G401 (cell line): ENCODE results near the gene AUTS2. TPM values are rescaled to one million over a fixed set of nuclear protein-coding genes. Genes with fewer than 3 reads are reported as not detected.

ENCODE experiments used
- DNase-seq: peaks from one replicate; pipeline ENCODE4 v3.0.0-alpha.2; 2015; ENCODE audit warnings: low spot score
- in situ Hi-C: cut with HindIII; loops from 2 replicates; pipeline ENCODE4 v1.10.0; 2016; ENCODE audit warnings: low sequenced_read_pairs, mixed read lengths
- total RNA-seq: library from RNA; depleted of rRNA; stranded (reverse); fragments of >200 nt; shearing (Covaris generic); gene quantifications from 2 replicates; pipeline ENCODE4 v1.2.3, GENCODE V29; 2014

The AUTS2 gene
- total RNA-seq, 1 experiment from 2014 or later, result 4.4 TPM

DNA sequence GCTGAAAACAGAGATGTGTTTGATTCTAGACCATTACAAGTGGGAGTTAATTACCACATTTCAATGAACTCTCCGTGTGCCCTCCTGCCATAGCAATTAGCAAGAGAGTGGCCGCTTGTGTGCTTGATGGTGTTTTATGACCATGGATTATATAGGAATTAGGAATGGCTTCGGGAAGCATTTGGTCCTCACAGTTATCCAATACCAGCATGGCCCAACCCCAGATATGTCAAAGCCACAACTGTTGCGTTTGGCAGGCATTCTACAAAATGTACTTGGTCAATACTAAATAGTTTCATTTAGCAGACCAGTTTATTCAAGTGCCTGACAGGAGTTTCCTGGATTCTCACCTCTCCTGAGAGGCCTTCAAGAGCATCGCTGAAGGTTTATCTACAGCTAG is 1024.7 kb downstream of the AUTS2 start:
- in situ Hi-C loops, result no loop called here
- no peak for DNase-seq

DNA sequence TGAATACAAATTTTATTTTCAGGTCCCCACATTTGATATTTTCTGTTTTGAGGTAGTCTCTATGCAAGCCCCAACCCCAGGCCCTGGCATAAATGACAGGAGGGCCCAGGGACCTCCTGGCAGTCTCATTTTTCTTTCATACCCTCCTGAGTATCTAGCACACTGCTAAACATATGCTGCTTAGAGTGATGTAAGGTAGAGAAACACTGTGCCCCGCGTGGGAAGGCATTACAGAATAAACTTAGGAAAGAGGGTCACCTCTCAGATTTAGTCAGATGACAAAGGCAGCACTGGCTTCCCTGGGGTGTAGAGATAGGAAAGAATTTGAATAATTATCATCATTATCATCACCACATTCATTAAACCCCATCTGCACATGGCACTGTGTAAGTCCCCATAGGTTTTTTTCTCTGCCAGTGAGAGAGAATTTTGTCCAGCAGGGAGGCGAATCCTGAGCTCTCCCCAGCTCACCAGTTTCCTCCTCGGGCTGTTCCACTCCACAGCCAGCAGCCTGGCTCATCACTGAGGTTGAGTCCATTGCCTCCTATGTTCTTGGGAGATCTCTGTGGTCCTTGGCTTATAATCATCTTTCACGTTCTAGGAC is 1026.3 kb downstream of the AUTS2 start:
- in situ Hi-C loops, result no loop called here
- DNase-seq, result no peak

DNA sequence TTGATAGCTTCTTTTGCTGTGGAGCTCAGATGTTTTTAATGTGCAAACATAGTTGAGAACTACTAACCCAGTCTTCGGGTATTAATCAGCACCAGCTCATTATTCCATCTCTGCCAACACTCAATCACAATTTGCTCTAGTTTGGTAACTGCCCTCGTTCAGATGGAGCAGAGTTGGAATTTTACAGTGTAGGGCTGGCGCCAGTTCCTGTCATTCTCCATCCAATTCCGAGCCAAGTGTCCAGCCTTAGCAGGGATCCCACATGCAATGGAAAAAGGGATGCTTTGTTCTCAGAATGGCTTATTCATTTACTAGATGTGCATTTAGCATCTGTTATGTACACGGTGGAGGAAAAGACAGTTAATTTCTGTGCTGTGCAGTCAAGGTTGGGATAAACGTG is 1029.2 kb downstream of the AUTS2 start:
- peak; percentile 49 for DNase-seq
- in situ Hi-C loops, result no loop called here

DNA sequence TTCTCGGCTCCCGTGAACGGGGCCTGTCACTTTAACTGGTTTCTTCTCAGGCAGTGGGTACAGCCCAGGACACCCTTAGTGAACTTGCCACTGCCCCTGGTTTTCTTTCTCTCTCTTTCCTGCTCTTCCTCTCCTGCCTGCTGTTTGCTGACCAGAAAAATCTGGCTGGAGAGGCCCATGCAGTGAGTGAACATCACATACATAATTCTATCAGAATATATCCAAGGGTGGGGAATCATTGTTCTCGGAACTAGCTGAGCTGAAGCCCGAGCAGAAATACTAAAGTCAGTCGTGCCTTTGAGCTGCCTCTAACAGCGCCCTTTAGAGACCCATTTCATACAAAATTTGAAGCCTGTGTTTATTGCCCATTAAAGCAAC is 1032.2 kb downstream of the AUTS2 start:
- in situ Hi-C loops, result no loop called here
- no peak for DNase-seq

DNA sequence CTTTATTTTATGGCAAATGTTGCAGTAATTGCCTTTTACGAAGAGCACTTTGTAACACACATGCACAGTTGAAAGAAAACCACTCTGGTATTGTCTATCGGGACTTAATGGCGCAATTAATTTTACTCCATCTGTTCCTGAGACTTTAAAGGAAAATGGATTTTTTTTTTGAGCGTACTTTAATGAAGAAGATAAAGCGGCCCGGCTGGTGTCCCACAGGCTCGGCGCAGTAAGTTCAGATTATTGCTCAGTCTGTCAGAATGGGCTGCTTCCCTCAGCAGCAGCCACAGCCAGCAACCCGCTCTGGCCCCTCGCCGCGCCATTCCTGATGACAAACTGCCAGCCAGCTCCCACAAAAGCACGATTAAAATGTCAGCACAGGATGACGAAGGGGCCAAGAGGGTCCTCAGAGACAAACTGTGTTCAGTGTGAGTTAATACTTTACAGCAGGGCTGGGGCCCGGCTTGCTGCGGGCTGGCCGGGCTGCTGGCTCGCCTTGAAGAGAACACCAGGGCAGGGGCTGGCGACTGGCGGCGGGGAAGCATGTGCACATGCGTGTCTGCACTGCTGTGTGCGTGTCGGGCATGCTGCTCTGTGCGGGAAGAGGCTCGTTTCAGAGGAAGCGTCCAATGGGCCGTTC is 1032.7 kb downstream of the AUTS2 start:
- no peak for DNase-seq
- in situ Hi-C loops, result no loop called here

DNA sequence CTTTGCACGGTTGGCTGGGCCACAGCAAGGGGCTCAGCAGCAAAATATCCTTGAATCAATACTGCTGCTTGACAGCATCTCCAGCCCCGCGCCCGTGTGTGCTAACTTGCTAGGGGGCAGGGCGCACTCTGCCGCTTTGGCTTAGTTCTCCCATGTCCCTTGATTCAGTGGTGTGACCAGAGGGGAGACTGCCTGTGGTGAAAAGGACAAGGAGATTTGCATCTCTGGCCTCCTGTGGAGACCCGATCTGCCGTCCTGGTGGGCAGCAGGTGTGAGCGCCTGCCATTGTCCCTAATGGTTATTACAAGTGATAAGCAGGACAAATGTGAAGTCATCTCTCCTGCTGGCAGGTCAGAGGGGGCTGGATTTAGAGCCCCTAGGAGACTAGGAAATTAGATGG is 1033.4 kb downstream of the AUTS2 start:
- in situ Hi-C loops, result no loop called here
- DNase-seq, result no peak

DNA sequence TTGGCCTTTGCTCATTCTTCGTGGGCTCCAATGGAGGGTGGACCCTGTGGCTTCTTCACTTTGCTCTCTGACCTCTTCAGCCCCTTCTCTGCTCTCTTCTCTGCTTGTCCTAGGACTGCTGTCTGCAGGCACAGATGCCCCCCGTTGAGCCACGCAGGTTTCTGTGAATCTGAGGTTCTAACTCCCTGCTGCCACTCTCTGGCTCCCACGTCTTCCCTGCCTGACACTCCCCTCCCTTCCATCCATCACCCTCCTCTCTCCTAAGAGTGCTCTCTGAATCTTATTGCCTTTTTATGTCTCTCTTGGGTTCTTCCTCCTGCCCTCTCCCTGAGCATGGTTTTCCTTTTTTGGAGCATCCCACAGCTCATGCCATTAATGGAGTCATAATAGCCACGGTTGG is 1034.1 kb downstream of the AUTS2 start:
- in situ Hi-C loops, result no loop called here
- DNase-seq, result no peak

DNA sequence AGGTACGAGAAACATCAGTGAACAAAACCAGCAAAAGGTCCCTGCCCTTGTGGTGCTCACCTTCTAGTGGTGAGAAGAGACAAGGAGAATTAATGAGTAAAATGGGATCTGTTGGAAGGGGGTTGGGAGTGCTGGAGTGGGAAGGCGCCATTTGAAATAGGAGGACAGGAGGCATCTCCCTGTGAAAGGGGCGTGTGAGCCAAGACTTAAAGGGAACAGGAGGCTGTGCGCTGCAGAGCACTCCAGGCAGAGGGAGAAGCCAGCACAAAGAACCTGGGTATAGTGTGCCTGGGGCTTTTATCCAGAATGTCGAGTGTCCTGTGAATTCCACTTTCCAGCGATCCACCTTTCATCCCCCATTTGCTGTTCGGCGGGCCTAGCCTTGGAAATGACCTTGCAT is 1035.8 kb downstream of the AUTS2 start:
- DNase-seq, result peak; percentile 93
- in situ Hi-C loops, result no loop called here

DNA sequence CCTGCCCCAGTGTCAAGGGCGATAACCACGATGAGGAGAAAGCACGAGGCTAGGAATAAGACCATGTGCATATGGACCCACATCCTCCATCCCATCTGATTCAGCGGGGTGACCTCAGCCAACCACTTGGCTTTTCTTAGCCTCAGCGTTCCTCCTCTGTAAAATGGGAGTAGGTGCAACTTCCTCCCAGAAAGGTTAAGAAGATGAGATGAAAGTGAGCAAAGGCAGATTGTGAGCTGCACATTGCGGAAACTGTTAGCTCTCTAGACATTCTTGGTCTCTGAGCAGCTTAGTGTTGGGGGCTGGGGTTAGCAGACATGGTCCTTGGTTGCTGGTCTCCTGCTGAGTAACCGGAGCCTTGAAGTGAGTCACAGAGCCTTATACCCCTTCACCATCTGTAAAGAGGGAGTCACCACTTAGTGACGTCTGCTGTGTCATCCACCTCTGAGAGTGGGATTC is 1036.4 kb downstream of the AUTS2 start:
- DNase-seq, result no peak
- in situ Hi-C loops, result no loop called here

DNA sequence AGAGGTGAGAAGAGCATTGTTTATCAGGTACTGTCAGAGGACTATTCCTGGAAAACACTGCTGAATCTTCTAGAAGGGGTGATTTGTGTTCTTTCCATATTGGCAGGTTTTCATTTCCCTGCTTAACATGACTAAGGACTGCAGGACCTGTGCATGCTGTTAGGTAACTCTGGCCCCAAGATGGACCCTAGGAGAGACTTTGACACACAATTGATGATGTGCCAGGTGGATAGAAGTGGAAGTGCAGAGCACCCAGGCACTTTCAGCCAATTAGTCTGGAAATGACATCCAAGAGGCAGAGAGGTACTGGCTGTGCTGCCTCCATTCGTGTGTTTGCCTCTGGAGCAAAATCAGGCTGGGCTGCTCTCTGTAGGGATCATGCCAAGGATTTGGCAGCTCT is 1037.4 kb downstream of the AUTS2 start:
- DNase-seq, result no peak
- in situ Hi-C loops, result no loop called here

DNA sequence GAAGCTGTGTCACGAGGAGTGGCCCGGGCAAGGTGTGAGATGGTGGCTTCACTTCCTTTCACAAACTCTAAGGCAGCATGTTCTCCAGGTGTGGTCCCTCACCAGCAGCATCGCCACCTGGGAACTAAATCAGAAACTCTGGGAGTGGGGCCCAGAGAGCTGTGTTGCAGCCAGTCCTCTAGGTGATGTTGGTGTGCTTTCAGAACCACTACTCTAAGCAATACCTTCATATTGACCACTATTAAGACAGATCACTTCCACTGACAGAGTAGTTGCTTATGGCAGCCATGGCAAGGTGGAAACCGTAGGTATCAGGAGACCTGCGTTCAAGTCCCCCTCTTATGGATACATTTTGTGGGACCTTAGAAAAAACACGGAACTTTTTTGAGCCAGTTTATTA is 1037.9 kb downstream of the AUTS2 start:
- in situ Hi-C loops, result no loop called here
- no peak for DNase-seq

DNA sequence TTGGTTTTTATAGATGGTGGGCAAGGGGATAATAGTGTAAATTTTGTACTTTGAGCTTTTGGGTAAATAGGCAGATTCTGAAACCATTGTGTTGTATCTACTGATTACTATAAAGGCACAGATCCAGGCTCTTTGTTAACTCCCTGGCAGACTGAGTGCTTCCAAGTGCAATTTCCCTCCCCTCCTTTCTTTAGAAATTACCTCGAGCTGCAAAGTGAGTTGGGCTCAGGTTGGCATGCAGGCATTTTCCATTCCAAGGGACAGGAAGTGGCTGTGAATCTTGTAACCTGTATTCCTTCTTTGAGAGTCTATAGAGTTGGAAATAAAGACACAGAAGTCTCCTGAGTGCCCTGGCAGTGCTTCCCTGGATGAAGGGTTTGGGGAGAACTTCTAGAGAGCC is 1039.5 kb downstream of the AUTS2 start:
- in situ Hi-C loops, result no loop called here
- DNase-seq, result no peak

DNA sequence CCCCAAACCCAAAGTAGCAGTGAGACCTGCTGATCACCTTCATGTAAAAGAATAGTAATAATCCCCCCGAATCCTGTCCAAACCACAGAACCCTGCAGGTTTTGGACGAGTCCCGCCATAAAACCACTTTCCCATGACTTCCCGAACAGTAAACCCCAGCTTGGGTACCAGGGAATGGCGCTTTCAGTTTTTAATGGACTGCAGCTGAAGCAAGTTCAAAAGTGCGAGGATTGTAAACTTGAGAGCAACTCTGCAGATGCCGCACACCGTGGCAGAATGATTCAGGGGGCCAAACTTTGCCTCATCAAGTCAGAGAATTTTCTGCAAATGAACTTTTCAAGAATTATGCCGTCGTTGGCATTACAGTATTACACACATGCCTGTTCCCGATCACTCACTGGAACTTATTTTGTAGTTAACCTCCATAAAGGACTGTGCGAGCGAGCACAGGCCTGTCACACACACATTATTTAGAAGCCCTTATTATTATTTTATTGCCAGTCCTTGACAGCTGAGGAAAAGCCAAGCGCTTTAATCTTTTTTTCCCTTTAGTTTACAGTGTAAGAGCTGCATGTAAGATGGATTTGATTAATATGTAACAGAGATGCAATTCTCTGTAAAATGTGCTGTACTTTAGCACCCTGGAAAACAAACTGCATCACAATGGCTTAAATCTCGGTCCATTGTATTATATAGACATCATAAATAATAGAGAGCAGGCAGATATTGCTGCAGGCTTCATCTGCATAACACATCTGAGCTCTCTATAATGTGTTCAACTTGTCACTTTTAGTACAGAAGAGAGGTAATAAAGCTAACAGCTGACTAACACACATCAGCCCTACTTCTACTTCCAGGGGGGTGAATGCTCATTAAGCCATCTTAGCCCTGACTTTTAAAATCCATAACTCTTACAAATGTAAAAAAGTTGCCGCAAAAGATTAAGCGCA is 1040.2 kb downstream of the AUTS2 start:
- DNase-seq, result no peak
- in situ Hi-C loops, result no loop called here

DNA sequence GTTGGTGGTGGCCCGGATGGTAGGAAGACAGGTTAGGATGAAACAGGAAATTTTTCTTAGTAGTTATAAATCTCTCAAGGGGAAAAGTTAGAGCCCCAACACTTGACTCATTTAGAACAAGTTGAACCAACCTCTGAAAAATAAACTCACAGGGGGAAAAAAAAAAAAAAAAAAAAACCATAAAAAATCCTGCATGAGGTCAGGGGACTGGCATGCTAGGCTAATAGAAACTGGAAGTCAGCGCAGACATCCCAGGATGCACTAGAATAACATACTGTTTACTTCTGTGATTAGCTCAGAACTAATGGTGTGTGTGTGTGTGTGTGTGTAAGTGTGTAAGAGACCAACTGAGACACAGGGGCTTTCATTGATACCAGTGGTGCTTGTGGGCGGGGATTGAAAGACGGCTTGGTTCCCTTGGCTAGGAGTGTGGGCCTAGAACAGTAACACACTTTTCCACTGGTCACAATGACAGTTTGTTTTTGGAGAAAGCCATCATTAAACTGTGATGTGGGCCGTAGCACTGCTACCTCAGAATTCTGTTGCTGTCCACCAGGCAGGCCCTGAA is 1042.1 kb downstream of the AUTS2 start:
- DNase-seq, result no peak
- in situ Hi-C loops, result no loop called here

DNA sequence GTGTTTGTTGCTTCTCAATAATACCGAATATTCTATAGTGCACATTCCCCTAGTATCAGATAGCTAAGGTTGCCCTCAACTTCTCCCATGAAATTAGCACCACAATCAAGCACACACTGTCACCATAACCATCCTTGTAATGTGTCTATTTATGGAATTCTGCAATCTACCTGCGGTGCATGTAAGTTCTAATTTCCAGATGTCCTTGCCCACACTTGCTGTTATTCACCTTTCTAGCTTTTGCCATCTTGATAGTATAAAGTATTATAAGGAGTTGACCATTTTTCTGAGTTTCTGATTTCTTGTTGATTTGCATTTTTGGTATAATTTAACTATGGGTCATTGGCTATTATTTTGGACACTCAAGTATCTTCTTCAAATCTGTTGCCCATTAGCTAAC is 1043.6 kb downstream of the AUTS2 start:
- in situ Hi-C loops, result no loop called here

DNA sequence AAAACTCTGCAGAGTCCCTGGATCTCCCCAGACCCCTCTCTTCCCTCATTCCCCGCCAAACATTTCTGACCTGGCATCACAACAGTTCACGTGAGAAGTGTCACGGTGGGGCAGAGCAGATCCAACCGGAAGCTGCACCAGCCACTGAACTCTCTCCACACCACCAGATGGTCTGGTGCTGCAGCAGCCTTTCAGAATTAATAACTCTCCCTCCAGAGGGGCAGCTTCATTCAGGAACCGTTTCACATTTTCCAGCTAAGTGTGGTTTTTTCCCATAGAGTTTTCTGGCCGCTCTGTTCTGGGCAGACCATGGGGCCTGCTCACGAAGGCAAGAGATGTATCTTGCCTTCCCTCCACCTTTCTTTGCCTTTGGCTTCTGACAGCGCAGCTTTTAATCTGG is 1047.0 kb downstream of the AUTS2 start:
- in situ Hi-C loops, result no loop called here
- no peak for DNase-seq

More for the DNA sequence above, 1043.6 kb downstream of the AUTS2 start:
- DNase-seq, result no peak

DNA sequence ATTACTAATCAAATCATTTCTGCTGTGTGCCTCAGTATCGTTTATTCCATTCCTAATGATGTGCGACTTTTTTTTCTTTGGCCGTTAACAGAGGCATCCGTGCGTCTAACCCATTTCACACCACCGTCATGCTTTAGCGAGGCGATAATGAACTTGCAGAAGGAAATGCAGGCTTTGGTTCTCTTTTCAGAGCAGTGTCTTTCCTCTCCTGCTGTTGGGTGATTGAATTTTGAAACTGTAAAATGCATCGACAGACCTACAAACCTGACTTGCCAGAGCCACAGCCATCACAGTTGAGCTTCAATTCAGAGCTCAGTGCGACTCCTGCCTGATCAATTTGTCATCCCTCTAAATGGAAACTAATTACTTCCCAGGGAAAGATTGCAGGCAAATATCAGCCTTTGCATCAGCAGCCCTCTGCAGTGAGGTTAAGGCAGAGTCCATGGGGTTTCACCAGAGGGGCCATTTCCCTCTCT is 1047.6 kb downstream of the AUTS2 start:
- in situ Hi-C loops, result no loop called here
- no peak for DNase-seq

DNA sequence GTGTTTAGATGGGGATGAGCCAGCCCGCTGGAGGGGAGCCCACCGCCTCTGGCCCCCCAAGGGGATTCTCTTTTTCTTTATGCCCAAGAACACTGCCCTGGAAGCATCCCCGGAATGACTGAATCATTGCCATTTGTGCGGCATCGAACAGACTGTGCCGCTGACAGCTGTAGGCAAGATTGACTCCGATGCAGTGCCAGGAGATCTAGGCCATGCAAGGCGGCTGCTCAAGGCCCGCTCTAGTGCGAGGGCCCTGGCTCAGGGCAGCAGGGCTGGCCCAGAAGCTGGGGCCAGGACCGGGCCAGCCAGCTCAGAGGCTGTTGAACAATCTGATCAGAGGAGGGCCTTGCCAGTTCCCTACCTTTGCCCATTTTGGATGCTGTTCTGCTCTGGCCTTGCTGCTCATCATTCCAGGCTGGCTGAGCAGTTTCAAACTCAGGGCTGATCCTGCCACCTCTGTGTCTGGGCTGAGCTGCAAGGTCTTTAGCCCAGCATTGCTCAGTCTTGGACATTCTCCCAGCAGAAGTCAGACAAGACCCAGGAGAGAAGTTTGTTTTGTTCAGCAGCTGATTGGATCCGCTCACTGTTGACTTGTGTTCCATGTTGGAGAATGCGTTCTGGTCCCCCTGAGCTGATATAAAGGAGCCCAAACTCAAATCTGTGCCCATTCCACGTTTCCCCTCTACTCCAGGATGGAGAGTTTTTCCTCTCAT is 1048.4 kb downstream of the AUTS2 start:
- DNase-seq, result peak; percentile 90
- in situ Hi-C loops, result no loop called here

DNA sequence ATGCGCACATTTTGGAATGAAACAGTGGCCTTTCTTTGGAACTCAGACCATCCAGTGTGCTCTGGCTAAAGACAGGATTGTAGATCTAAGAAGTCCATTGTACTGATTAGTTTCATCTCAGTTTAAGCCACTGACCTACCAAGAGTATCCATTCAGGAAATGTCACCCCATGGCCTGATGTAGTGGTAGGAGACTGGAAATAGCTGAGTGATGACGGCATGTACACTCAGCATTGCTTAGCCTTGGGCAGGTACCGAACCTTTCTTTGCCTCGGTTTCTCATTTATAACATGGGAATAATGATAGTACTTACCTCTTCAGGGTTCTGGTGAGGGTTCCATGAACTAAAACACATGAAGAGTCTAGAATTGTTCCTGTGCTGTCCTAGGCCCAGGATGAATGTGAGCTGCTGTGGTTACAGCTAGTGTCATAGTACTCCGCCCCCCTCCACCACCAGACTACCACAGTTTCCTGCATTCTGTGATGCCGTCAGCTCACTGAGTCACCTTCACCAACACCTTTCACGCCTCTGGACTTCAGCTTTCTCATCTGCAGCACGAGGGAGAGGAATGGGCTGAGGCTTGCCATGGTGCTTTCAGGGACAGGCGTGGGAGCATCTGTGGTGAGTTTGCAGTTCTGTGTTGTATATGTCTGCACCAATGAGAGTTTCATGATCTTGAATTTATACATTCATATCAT is 1049.7 kb downstream of the AUTS2 start:
- no peak for DNase-seq
- in situ Hi-C loops, result no loop called here
